Measurements from ENCODE around the gene DCBLD2. TPM values are rescaled to one million over a fixed set of nuclear protein-coding genes. Genes with fewer than 3 reads are reported as not detected.
A peak's percentile ranks its signal among the peaks of the same experiment; 100 is the strongest.

The DCBLD2 gene
- total and polyA plus RNA-seq, 2 experiments from 2014 or later, result 16.8 to 27.9 TPM

GRCh38 chr3:98827221-98827920, 74.1 kb downstream of the DCBLD2 start:
- no peaks in the 10 kb centered on the region for H3K79me2 ChIP-seq
- H3K4me1 ChIP-seq (ENCODE audit: insufficient read depth), result peaks cover 9% of the 10 kb centered on the region
- no peaks in the 10 kb centered on the region for H3K27me3 ChIP-seq
- no peaks in the 10 kb centered on the region for H3K9me2 ChIP-seq (replicated peaks; ENCODE audit: insufficient read depth)
- no peak overlapping the region for H3K4me3 ChIP-seq
- H3K27ac ChIP-seq, result no peak overlapping the region
- DNase-seq (ENCODE audit: low spot score), result no peak
- TF ChIP-seq EZH2phosphoT487 (IDR thresholded peaks at IDR 0.05; ENCODE audit: low read depth, severe bottlenecking, unreplicated experiment) (no peak), EZH2 (IDR thresholded peaks at IDR 0.05; ENCODE audit: borderline replicate concordance) (no peak), CTCF (IDR thresholded peaks at IDR 0.05; ENCODE audit: poor library complexity) (no peak)
- H2AFZ ChIP-seq, result no peak overlapping the region
- WGBS (ENCODE audit: low lambda C conversion rate, missing lambda C conversion rate), result 48% methylated on average over 1 of the region's 1 CpG
- no peaks in the 10 kb centered on the region for H3K36me3 ChIP-seq (replicated peaks; ENCODE audit: insufficient read depth, low read depth)
- H4K20me1 ChIP-seq (ENCODE audit: insufficient read depth, poor library complexity, severe bottlenecking), result no peaks in the 10 kb centered on the region
- H3K9me3 ChIP-seq (ENCODE audit: low read depth), result no peaks in the 10 kb centered on the region
- peak overlapping the region; percentile 3 for H3K4me2 ChIP-seq

- Histone ChIP-seq H3K79me2 (no peaks in the 10 kb centered on the region), H3K4me1 (ENCODE audit: insufficient read depth) (peaks cover 9% of the 10 kb centered on the region), H3K9me3 (ENCODE audit: low read depth) (no peaks in the 10 kb centered on the region), H3K4me3 (no peak overlapping the region), H4K20me1 (ENCODE audit: insufficient read depth, poor library complexity, severe bottlenecking) (no peaks in the 10 kb centered on the region), H3K9me2 (replicated peaks; ENCODE audit: insufficient read depth) (no peaks in the 10 kb centered on the region), H3K27me3 (no peaks in the 10 kb centered on the region), H3K36me3 (replicated peaks; ENCODE audit: insufficient read depth, low read depth) (no peaks in the 10 kb centered on the region), H3K4me2 (no peak overlapping the region), H3K27ac (no peak overlapping the region), H2AFZ (no peak overlapping the region)
- no peak for DNase-seq (ENCODE audit: low spot score)
- 74% methylated on average over 3 of the region's 3 CpGs for WGBS (ENCODE audit: low lambda C conversion rate, missing lambda C conversion rate)
- TF ChIP-seq CTCF (IDR thresholded peaks at IDR 0.05; ENCODE audit: poor library complexity) (no peak), EZH2 (IDR thresholded peaks at IDR 0.05; ENCODE audit: borderline replicate concordance) (no peak), EZH2phosphoT487 (IDR thresholded peaks at IDR 0.05; ENCODE audit: low read depth, severe bottlenecking, unreplicated experiment) (no peak)
Observed at GRCh38 chr3:98826126-98826525, 75.4 kb downstream of the DCBLD2 start.

GRCh38 chr3:98824256-98824655, 77.2 kb downstream of the DCBLD2 start:
- DNase-seq (ENCODE audit: low spot score), result no peak
- TF ChIP-seq CTCF (IDR thresholded peaks at IDR 0.05; ENCODE audit: poor library complexity) (no peak), EZH2phosphoT487 (IDR thresholded peaks at IDR 0.05; ENCODE audit: low read depth, severe bottlenecking, unreplicated experiment) (no peak), EZH2 (IDR thresholded peaks at IDR 0.05; ENCODE audit: borderline replicate concordance) (no peak)
- Histone ChIP-seq H3K27ac (no peak overlapping the region), H4K20me1 (ENCODE audit: insufficient read depth, poor library complexity, severe bottlenecking) (no peaks in the 10 kb centered on the region), H3K4me1 (ENCODE audit: insufficient read depth) (peaks cover 9% of the 10 kb centered on the region), H3K27me3 (no peaks in the 10 kb centered on the region), H3K9me2 (replicated peaks; ENCODE audit: insufficient read depth) (no peaks in the 10 kb centered on the region), H3K79me2 (no peaks in the 10 kb centered on the region), H3K36me3 (replicated peaks; ENCODE audit: insufficient read depth, low read depth) (no peaks in the 10 kb centered on the region), H3K4me3 (no peak overlapping the region), H2AFZ (no peak overlapping the region), H3K4me2 (no peak overlapping the region), H3K9me3 (ENCODE audit: low read depth) (no peaks in the 10 kb centered on the region)
- 95% methylated on average over 6 of the region's 6 CpGs for WGBS (ENCODE audit: low lambda C conversion rate, missing lambda C conversion rate)

Measured in hepatocyte (in vitro differentiated cells).